ENCODE measurements around the gene PTPRQ.

PTPRQ gene

DNA sequence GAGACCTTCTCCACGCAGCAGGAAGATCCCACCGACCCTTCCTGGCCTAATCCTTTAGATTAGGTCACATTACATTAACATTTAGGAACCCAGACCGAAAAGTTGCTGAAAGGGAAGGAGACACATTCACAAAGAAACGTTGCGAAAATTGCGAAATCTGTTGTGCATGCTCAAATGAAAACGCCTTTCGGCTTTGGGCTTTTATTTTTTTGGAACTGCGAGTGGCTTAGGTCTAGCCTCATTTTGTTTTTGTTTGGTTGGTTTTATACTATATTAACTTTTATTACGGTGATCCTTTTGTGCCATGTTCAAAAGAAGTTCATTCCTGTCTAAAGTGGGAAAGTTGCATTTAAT is 264.9 kb downstream of the PTPRQ start:
- TF ChIP-seq, protein P1, sequence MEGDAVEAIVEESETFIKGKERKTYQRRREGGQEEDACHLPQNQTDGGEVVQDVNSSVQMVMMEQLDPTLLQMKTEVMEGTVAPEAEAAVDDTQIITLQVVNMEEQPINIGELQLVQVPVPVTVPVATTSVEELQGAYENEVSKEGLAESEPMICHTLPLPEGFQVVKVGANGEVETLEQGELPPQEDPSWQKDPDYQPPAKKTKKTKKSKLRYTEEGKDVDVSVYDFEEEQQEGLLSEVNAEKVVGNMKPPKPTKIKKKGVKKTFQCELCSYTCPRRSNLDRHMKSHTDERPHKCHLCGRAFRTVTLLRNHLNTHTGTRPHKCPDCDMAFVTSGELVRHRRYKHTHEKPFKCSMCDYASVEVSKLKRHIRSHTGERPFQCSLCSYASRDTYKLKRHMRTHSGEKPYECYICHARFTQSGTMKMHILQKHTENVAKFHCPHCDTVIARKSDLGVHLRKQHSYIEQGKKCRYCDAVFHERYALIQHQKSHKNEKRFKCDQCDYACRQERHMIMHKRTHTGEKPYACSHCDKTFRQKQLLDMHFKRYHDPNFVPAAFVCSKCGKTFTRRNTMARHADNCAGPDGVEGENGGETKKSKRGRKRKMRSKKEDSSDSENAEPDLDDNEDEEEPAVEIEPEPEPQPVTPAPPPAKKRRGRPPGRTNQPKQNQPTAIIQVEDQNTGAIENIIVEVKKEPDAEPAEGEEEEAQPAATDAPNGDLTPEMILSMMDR (IDR thresholded peaks at IDR 0.05): no peak
- H3K27me3 ChIP-seq: peaks cover 0 to 24% of the 10 kb centered on the region in 2 donors
- intact Hi-C loops (cut with DNase I; ENCODE audit: low total_unique reads): no loop called here
- no peaks in the 10 kb centered on the region for H3K36me3 ChIP-seq
- no peak for DNase-seq
- no peak overlapping the region for H3K27ac ChIP-seq
- H3K9me3 ChIP-seq: no peaks in the 10 kb centered on the region
- no peaks in the 10 kb centered on the region for H3K4me1 ChIP-seq
- no peak overlapping the region for H3K4me3 ChIP-seq

DNA sequence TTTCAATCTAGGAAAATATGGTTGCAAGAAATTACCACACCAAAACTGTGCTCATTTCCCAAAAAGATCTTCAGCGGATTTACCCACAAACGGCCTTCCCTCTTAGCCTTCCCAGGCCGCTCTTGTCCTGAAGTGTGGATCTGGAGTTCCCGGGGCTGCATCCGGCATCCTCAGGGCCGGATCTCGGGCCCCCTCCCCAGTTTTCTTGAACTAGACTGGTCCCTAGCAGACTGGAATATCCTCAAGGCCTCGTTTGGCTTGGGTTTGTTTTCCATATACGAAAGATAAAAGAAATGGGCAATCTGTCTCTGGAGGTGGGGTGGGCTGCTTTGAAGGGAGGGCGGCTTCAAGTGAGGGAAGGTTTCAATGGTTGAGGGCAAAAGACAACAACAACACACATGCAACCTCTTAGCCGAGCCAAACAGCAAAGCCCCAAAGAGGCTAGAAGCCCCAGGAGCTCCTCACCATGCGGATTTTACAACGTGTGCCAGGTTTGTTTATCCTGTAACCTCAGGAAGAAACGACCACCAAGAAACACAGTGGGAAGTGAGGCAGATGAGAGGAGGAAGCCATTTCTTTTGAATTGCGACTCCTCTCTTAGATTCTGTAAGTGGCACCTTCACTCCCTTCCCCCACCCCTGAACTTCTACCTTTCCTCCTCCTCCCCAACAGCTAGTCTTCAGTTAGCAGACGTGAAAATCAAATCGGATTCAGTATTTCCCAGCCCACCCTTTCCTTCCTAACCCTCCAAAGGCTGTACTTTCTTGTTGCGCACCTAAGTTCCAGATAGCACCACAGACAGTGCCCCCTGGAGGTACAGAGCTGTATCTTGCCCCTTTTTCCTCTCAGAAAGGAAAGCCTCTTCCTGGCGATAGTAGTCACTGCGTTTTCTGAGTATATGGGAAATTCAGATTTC is 266.0 kb downstream of the PTPRQ start:
- H3K4me1 ChIP-seq: no peaks in the 10 kb centered on the region
- TF ChIP-seq, protein P1 (IDR thresholded peaks at IDR 0.05): no peak
- H3K36me3 ChIP-seq: no peaks in the 10 kb centered on the region
- H3K9me3 ChIP-seq: no peaks in the 10 kb centered on the region
- intact Hi-C loops (cut with DNase I; ENCODE audit: low total_unique reads): no loop called here
- peaks cover 0 to 24% of the 10 kb centered on the region in 2 donors for H3K27me3 ChIP-seq
- no peak for DNase-seq
- H3K4me3 ChIP-seq: no peak overlapping the region
- H3K27ac ChIP-seq: no peak overlapping the region

DNA sequence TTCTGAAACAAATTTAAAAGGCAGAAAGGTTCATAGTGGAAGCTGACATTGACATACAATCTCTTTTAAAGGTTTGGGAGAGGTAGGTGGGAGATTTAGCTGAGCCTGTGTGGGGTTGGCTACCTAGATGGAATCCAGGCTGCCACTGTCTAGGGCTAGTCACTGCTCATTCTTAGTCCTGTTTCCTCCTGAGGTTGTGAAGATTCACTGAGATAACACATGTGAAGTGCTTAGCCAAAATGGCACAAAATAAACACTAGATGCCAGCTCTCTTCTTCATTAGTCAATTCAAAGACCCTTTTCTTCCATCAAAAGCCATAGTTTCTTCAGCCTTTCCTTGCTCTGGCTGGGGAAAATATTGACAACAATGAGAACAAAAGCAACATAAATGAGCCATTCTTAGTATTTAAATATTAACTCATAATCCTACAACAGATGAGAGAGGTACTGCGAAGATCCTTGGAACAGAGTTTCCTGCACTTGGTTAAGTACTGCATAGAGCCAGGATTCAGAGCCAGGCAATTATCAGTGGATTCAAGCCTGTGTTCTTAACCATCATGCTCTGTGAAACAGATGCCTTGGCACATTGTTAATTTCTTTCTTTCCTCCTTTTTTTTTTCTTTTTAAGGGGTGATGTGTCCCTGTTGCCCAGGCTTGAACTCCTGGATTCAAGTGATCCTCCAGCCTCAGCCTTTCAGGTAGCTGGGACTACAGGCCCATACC is 266.9 kb downstream of the PTPRQ start:
- H3K27ac ChIP-seq: no peak overlapping the region
- H3K27me3 ChIP-seq: peaks cover 0 to 27% of the 10 kb centered on the region in 2 donors
- H3K4me1 ChIP-seq: no peaks in the 10 kb centered on the region
- H3K9me3 ChIP-seq: no peaks in the 10 kb centered on the region
- DNase-seq: no peak
- TF ChIP-seq, protein P1 (IDR thresholded peaks at IDR 0.05): no peak
- no peaks in the 10 kb centered on the region for H3K36me3 ChIP-seq
- no peak overlapping the region for H3K4me3 ChIP-seq
- intact Hi-C loops (cut with DNase I; ENCODE audit: low total_unique reads): no loop called here

DNA sequence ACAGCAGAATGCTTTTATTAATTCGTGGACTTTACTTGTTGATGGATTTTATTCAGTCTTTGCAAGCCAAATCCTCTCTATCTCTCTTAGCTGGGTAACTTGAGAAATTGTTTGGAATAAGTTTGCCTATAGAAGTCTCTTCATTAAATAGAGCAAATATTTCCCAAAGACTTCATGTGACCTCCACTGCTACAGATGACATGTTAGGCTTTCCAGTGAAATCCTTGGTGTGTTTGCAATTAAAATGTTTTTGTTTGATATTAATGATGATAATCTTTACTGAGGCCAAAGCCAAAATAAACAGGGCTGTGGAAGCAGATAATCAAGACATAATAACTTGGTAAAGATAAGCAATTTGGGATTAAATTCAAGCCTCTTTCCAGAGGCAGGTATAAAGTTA is 267.8 kb downstream of the PTPRQ start:
- TF ChIP-seq, protein P1 (IDR thresholded peaks at IDR 0.05): no peak
- intact Hi-C loops (cut with DNase I; ENCODE audit: low total_unique reads): no loop called here
- Histone ChIP-seq H3K27ac (no peak overlapping the region), H3K4me3 (no peak overlapping the region), H3K27me3 (peaks cover 0 to 31% of the 10 kb centered on the region in 2 donors), H3K4me1 (no peaks in the 10 kb centered on the region), H3K36me3 (no peaks in the 10 kb centered on the region), H3K9me3 (no peaks in the 10 kb centered on the region)
- DNase-seq: no peak

DNA sequence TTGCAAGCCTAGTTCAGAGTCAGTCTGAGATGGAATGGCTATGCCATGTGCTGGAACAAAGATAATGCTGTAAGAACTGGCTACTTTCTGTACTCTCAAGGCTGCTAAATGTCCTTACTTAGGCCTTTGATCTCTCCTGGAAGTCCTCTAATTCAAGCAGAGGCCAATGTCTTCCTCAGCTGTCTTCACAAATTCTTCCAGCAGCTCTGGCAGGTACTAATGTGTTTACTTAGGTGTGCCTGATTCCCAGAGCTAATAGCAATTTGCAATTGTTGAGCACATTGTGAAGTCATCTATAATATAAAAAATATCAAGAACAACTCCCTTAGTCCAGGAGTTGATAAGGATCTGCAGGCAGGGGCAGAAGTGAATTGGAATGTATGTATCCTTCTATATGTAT is 268.8 kb downstream of the PTPRQ start:
- TF ChIP-seq, protein P1 (IDR thresholded peaks at IDR 0.05): no peak

More for the DNA sequence above, 268.8 kb downstream of the PTPRQ start:
- Histone ChIP-seq H3K4me1 (no peaks in the 10 kb centered on the region), H3K9me3 (no peaks in the 10 kb centered on the region), H3K27me3 (peaks cover 0 to 33% of the 10 kb centered on the region in 2 donors), H3K36me3 (no peaks in the 10 kb centered on the region), H3K4me3 (no peak overlapping the region), H3K27ac (no peak overlapping the region)
- DNase-seq: no peak
- intact Hi-C loops (cut with DNase I; ENCODE audit: low total_unique reads): no loop called here
